Neuronal stem cell (in vitro differentiated cells): Measurements from ENCODE around the gene RFC2.

ENCODE experiments used
- DNase-seq: peaks from one replicate; pipeline ENCODE4 v3.0.0-alpha.2; 2013; ENCODE audit warnings: low spot score
- H2AFZ ChIP-seq: one replicate; pipeline ENCODE4 v1.6.1; 2013; ENCODE audit warnings: mild to moderate bottlenecking, low read length, inconsistent platforms
- H2AK5ac ChIP-seq: 2 replicates; pipeline ENCODE4 v1.6.1; 2013; ENCODE audit warnings: low read depth, mild to moderate bottlenecking, inconsistent platforms, low read length, moderate library complexity, mixed read lengths
- H2BK120ac ChIP-seq: 2 replicates; pipeline ENCODE4 v1.6.1; 2013; ENCODE audit warnings: low read depth, mild to moderate bottlenecking, inconsistent platforms, low read length, moderate library complexity, mixed read lengths
- H2BK12ac ChIP-seq: one replicate; pipeline ENCODE4 v1.6.1; 2013; ENCODE audit warnings: low read length, inconsistent platforms
- H2BK15ac ChIP-seq: 2 replicates; pipeline ENCODE4 v1.6.1; 2013; ENCODE audit warnings: mild to moderate bottlenecking, low read length, inconsistent platforms, mixed read lengths
- H2BK5ac ChIP-seq: one replicate; pipeline ENCODE4 v1.6.1; 2013; ENCODE audit warnings: inconsistent platforms, mild to moderate bottlenecking, low read length, moderate library complexity
- H3K14ac ChIP-seq: one replicate; pipeline ENCODE4 v1.6.1; 2013; ENCODE audit warnings: low read length, inconsistent platforms
- H3K18ac ChIP-seq: 2 replicates; pipeline ENCODE4 v1.6.1; 2013; ENCODE audit warnings: low read length, inconsistent platforms
- H3K23ac ChIP-seq: 2 replicates; pipeline ENCODE4 v1.6.1; 2013; ENCODE audit warnings: low read depth, mild to moderate bottlenecking, mixed read lengths, low read length, inconsistent platforms; ENCODE audit not compliant: poor library complexity
- H3K27ac ChIP-seq: replicated peaks from 3 replicates; pipeline ENCODE4 v1.5.1; 2013; ENCODE audit warnings: low read length, inconsistent platforms
- H3K27me3 ChIP-seq, 3 experiments: 2 replicates each; pipeline ENCODE4 v1.6.1; 2013; ENCODE audit warnings: low read length in 3 of 3, mild to moderate bottlenecking in 2 of 3, inconsistent platforms in 1 of 3, low read depth in 1 of 3, mixed read lengths in 1 of 3, moderate library complexity in 1 of 3; ENCODE audit not compliant: control insufficient read depth in 3 of 3, insufficient read depth in 3 of 3
- H3K36me3 ChIP-seq, 2 donors: replicated peaks in 1 of 2; 2 replicates each; pipeline ENCODE4 v1.6.1; 2013; ENCODE audit warnings: low read length in 2 of 2; ENCODE audit not compliant: control insufficient read depth in 2 of 2, insufficient read depth in 2 of 2
- H3K4ac ChIP-seq: 2 replicates; pipeline ENCODE4 v1.6.1; 2013; ENCODE audit warnings: inconsistent platforms, mild to moderate bottlenecking, low read length, moderate library complexity
- H3K4me1 ChIP-seq, 2 donors: 1 replicate in 1 of 2; 2 replicates in 1 of 2; pipeline ENCODE4 v1.6.1; 2013; ENCODE audit warnings: low read length in 2 of 2, low read depth in 1 of 2; ENCODE audit not compliant: control insufficient read depth in 2 of 2, insufficient read depth in 1 of 2
- H3K4me2 ChIP-seq: one replicate; pipeline ENCODE4 v1.6.1; 2013; ENCODE audit warnings: mild to moderate bottlenecking, low read length, inconsistent platforms; ENCODE audit not compliant: insufficient read depth, poor library complexity, severe bottlenecking
- H3K4me3 ChIP-seq, 2 donors: 2 replicates each; pipeline ENCODE4 v1.5.1; 2013; ENCODE audit warnings: low read length in 2 of 2, mild to moderate bottlenecking in 2 of 2, inconsistent platforms in 1 of 2, moderate library complexity in 1 of 2
- H3K79me1 ChIP-seq: one replicate; pipeline ENCODE4 v1.6.1; 2013; ENCODE audit warnings: low read depth, mild to moderate bottlenecking, inconsistent platforms, low read length, moderate library complexity
- H3K9ac ChIP-seq: one replicate; pipeline ENCODE4 v1.6.1; 2013; ENCODE audit warnings: mild to moderate bottlenecking, low read depth, low read length, inconsistent platforms; ENCODE audit not compliant: poor library complexity
- H3K9me3 ChIP-seq, 2 donors: replicated peaks in 1 of 2; 2 replicates each; pipeline versions ENCODE3 to v1.6.1; 2013; ENCODE audit warnings: low read length in 2 of 2, mild to moderate bottlenecking in 2 of 2, inconsistent platforms in 1 of 2, low read depth in 1 of 2, mixed read lengths in 1 of 2, moderate library complexity in 1 of 2; ENCODE audit not compliant: control insufficient read depth in 2 of 2, insufficient read depth in 1 of 2
- H4K8ac ChIP-seq: one replicate; pipeline ENCODE4 v1.6.1; 2013; ENCODE audit warnings: low read depth, mild to moderate bottlenecking, inconsistent platforms, low read length, moderate library complexity
- H4K91ac ChIP-seq: one replicate; pipeline ENCODE4 v1.6.1; 2013; ENCODE audit warnings: low read length, low read depth, mild to moderate bottlenecking, inconsistent platforms; ENCODE audit not compliant: poor library complexity
- WGBS, 2 donors: extraction: QIAGEN DNeasy Blood & Tissue Kit; methylation state at CpG; one replicate each; pipeline ENCODE4 v1.1.7; 2013; ENCODE audit warnings: missing lambda C conversion rate in 2 of 2, mixed read lengths in 1 of 2; ENCODE audit not compliant: insufficient read length in 2 of 2, insufficient replicate concordance in 1 of 2; ENCODE audit errors: extremely low coverage in 2 of 2; 5-methylcytosine and 5-hydroxymethylcytosine counted together
- small RNA-seq: library from polyadenylated mRNA; stranded (forward); fragments of <200 nt; extraction: miRNeasy Mini kit (QIAGEN cat#:217004); gene quantifications from one replicate; pipeline ENCODE3, GENCODE V24; 2013; ENCODE audit not compliant: insufficient read depth

RFC2 gene

DNA sequence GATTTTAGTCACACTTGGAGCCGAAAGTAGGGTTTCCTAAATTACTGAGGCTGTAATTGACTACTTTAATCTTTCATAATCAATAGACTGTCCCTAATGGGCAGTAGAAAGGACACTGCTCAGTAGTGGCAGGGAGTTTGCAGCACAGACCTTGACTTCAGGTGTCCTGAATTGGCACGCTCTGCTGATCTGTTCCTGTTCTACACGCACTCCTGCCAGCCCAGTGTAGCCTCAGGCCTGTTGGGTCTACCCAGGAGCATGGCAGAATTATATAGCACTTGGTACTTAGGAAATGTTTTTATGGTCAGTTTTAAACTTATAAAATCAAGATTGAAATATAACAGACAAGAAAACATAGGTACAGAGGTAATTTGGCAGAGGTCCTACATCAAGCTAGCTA, 71.1 kb downstream of the RFC2 start:
- no CpG with 5 or more reads among the region's 3 CpGs for WGBS, 2 donors
- H4K8ac ChIP-seq: no peak overlapping the region

GRCh38 chr7:74182453-74183090, 71.6 kb downstream of the RFC2 start:
- no peak overlapping the region for H3K27ac ChIP-seq
- H3K4me1 ChIP-seq: peaks cover 0 to 2% of the 10 kb centered on the region in 2 donors
- H3K18ac ChIP-seq: no peak overlapping the region
- H4K91ac ChIP-seq: no peak overlapping the region
- H3K4me2 ChIP-seq: no peak overlapping the region
- no peak overlapping the region for H3K4me3 ChIP-seq
- H3K14ac ChIP-seq: no peak overlapping the region
- peaks cover 6% of the 10 kb centered on the region for H3K79me1 ChIP-seq
- no peak overlapping the region for H2AK5ac ChIP-seq
- H3K36me3 ChIP-seq: peaks cover 6 to 100% of the 10 kb centered on the region in 2 donors
- H2AFZ ChIP-seq: no peak overlapping the region
- H2BK12ac ChIP-seq: no peak overlapping the region
- no CpG with 5 or more reads among the region's 6 CpGs for WGBS, 2 donors
- DNase-seq: no peak
- H3K27me3 ChIP-seq: no peaks in the 10 kb centered on the region
- H3K9me3 ChIP-seq: no peaks in the 10 kb centered on the region
- H4K8ac ChIP-seq: no peak overlapping the region
- no peak overlapping the region for H2BK120ac ChIP-seq
- no peak overlapping the region for H2BK15ac ChIP-seq
- no peak overlapping the region for H3K23ac ChIP-seq
- H2BK5ac ChIP-seq: no peak overlapping the region
- H3K9ac ChIP-seq: no peak overlapping the region
- no peak overlapping the region for H3K4ac ChIP-seq

More for the DNA sequence above, 71.1 kb downstream of the RFC2 start:
- Histone ChIP-seq H2BK12ac (no peak overlapping the region), H2AK5ac (no peak overlapping the region), H3K4me2 (no peak overlapping the region), H2BK120ac (no peak overlapping the region), H3K36me3 (peaks cover 10 to 100% of the 10 kb centered on the region in 2 donors), H3K9ac (no peak overlapping the region), H3K27me3 (no peaks in the 10 kb centered on the region), H3K14ac (no peak overlapping the region), H4K91ac (no peak overlapping the region), H3K4ac (no peak overlapping the region), H3K4me1 (peaks cover 0 to 2% of the 10 kb centered on the region in 2 donors), H2BK5ac (no peak overlapping the region), H3K79me1 (peaks cover 7% of the 10 kb centered on the region), H2AFZ (no peak overlapping the region), H3K18ac (no peak overlapping the region), H2BK15ac (no peak overlapping the region), H3K4me3 (no peak overlapping the region), H3K23ac (no peak overlapping the region), H3K9me3 (no peaks in the 10 kb centered on the region), H3K27ac (no peak overlapping the region)
- no peak for DNase-seq

DNA sequence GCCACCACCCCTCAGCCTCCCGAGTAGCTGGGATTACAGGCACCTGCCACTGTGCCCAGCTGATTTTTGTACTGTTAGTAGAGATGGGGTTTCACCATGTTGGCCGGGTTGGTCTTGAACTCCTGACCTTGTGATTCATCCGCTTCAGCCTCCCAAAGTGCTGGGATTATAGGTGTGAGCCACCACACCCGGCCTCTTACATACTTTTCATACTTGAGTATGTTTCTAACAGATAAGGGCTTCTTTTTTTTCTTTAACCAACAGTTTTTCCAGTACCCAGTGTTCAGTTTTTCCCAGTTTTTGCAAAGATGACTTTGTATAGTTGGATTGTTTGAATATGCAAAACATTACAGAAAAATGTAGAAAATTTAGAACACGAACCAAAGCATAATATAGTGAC, 72.4 kb downstream of the RFC2 start:
- no peak overlapping the region for H2BK5ac ChIP-seq
- H2BK12ac ChIP-seq: no peak overlapping the region
- no peak overlapping the region for H2AK5ac ChIP-seq
- H3K4me1 ChIP-seq: peaks cover 2 to 3% of the 10 kb centered on the region in 2 donors
- no peak for DNase-seq
- H3K4ac ChIP-seq: no peak overlapping the region
- no peaks in the 10 kb centered on the region for H3K9me3 ChIP-seq
- H2BK15ac ChIP-seq: no peak overlapping the region
- H2AFZ ChIP-seq: no peak overlapping the region
- WGBS, 2 donors: no CpG with 5 or more reads among the region's 5 CpGs
- no peak overlapping the region for H3K18ac ChIP-seq
- no peak overlapping the region for H3K14ac ChIP-seq
- H4K8ac ChIP-seq: no peak overlapping the region
- H3K36me3 ChIP-seq: peaks cover 3 to 100% of the 10 kb centered on the region in 2 donors
- no peak overlapping the region for H4K91ac ChIP-seq
- H2BK120ac ChIP-seq: no peak overlapping the region
- no peak overlapping the region for H3K23ac ChIP-seq
- no peak overlapping the region for H3K27ac ChIP-seq
- peaks cover 6% of the 10 kb centered on the region for H3K79me1 ChIP-seq
- no peak overlapping the region for H3K9ac ChIP-seq
- H3K4me2 ChIP-seq: no peak overlapping the region
- H3K4me3 ChIP-seq: no peak overlapping the region
- no peaks in the 10 kb centered on the region for H3K27me3 ChIP-seq

Small RNA genes within 50 kb of the gene (small RNA-seq; reads per million reads assigned to genes)
- 41.0 reads per million, percentile 91 among the genes with 10 or more reads in this experiment for gene MIR590
